Stimulated activated naive B cell treated with anti-CD40 and anti-IgM and Interleukin-4, amounts not matched to agents 10 μg/mL and 1 μg/mL and 100 μg/mL, for 72 hours (primary cell): ENCODE data around the gene PTTG1IP.

Experiments used
- ATAC-seq, 2 donors: fragments of 150-1000 bp; cut with Tn5 transposase; replicated peaks; 2 replicates each; pipeline ENCODE4 v1.10.0; 2021; ENCODE audit warnings: moderate library complexity in 1 of 2
- DNase-seq: peaks from one replicate; pipeline ENCODE4 v3.0.0; 2021
- H3K27ac Mint-ChIP-seq: one replicate; pipeline ENCODE4 v1.8.0; 2022; ENCODE audit warnings: mild to moderate bottlenecking, mixed read lengths
- H3K27me3 Mint-ChIP-seq, 2 donors: one replicate each; pipeline ENCODE4 v1.8.0; 2022; ENCODE audit warnings: mixed read lengths in 2 of 2
- H3K36me3 Mint-ChIP-seq, 2 donors: one replicate each; pipeline ENCODE4 v1.8.0; 2022; ENCODE audit warnings: mixed read lengths in 2 of 2, mild to moderate bottlenecking in 1 of 2
- H3K4me1 Mint-ChIP-seq, 2 donors: one replicate each; pipeline ENCODE4 v1.8.0; 2022; ENCODE audit warnings: mixed read lengths in 2 of 2, mild to moderate bottlenecking in 1 of 2
- H3K4me3 Mint-ChIP-seq, 2 donors: one replicate each; pipeline ENCODE4 v1.8.0; 2022; ENCODE audit warnings: mild to moderate bottlenecking in 2 of 2, mixed read lengths in 2 of 2, moderate library complexity in 1 of 2
- H3K9me3 Mint-ChIP-seq, 2 donors: one replicate each; pipeline ENCODE4 v1.8.0; 2022; ENCODE audit warnings: mixed read lengths in 2 of 2, mild to moderate bottlenecking in 1 of 2

PTTG1IP gene

DNA sequence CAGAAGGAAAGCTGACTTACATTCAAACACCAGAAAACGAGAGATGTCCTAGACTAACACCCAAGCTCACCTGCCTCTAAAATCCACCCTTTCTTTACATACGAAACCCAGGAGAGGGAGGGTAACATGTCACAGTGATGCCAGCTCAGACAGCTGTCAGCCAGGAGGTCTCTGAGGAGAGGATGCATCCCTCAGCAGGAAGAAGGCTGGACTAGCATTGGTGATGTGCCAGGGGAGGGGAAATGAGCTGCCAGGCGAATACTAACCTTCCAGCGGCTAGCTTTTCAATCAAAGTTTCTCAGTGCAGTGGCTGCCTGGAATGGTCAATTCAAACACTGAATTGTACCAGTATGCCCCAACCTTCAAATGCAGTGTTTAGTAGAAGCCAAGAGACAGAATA is 68.3 kb downstream of the PTTG1IP start:
- ATAC-seq (no peak), DNase-seq (no peak)
- Mint-ChIP-seq H3K4me3 (no peak overlapping the region), H3K9me3 (no peaks in the 10 kb centered on the region), H3K27ac (no peak overlapping the region), H3K4me1 (peaks cover 17 to 25% of the 10 kb centered on the region in 2 donors), H3K27me3 (no peaks in the 10 kb centered on the region), H3K36me3 (peaks cover 37 to 65% of the 10 kb centered on the region in 2 donors)

GRCh38 chr21:44804762-44805161 is 68.7 kb downstream of the PTTG1IP start:
- peak overlapping the region; percentile 28 for H3K27ac Mint-ChIP-seq
- ATAC-seq, result no peak
- no peak for DNase-seq
- no peak overlapping the region for H3K4me3 Mint-ChIP-seq
- no peaks in the 10 kb centered on the region for H3K9me3 Mint-ChIP-seq
- no peaks in the 10 kb centered on the region for H3K27me3 Mint-ChIP-seq
- H3K4me1 Mint-ChIP-seq, result peaks cover 18 to 29% of the 10 kb centered on the region in 2 donors
- H3K36me3 Mint-ChIP-seq, result peaks cover 37 to 62% of the 10 kb centered on the region in 2 donors

- DNase-seq (no peak), ATAC-seq (no peak)
- no peaks in the 10 kb centered on the region for H3K27me3 Mint-ChIP-seq
- peak overlapping the region; percentile 31 for H3K27ac Mint-ChIP-seq
- peaks cover 25 to 38% of the 10 kb centered on the region in 2 donors for H3K4me1 Mint-ChIP-seq
- peaks cover 35 to 59% of the 10 kb centered on the region in 2 donors for H3K36me3 Mint-ChIP-seq
- H3K9me3 Mint-ChIP-seq, result no peaks in the 10 kb centered on the region
- H3K4me3 Mint-ChIP-seq, result no peak overlapping the region
Measured at GRCh38 chr21:44803651-44804050, 69.8 kb downstream of the PTTG1IP start.

DNA sequence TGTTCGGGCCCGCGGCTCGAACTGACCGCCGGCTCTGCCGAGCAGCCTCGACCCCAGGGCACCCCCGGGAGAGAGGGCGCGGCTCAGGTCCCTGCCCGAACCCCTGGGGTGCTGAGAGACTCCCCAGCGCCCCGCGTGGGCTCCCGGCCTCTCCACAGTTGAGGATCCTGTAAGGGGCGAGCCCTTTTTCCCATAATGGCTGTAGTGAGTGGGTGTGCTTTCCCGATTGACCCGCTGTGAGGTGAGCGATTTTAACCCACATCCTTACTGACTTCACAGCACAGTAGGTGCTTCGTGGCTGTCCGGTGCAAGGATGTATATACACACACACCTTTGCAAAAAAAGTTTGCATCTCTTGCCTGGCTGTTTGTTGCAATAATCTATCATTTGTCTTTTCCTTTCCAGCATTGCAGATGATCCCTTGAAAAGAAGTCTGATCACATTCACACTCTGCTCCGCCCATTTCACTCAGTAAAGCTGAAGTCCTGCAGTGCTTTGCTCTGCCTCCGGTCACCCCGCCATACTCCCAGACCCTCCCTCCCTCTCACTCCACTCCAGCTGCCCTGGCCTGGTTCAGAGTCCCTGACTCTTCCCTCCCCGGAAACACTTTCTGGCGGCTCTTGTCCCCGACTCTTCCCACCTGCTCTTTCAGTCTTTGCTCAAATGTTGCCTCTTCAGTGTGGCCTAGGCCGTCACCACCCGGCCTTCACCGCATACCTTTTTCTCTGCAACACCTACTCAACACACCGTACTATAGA is 70.9 kb downstream of the PTTG1IP start:
- Mint-ChIP-seq H3K9me3 (no peaks in the 10 kb centered on the region), H3K27ac (peak overlapping the region; percentile 89), H3K4me3 (peak overlapping the region; percentile 91 to 94), H3K27me3 (no peaks in the 10 kb centered on the region), H3K4me1 (peaks cover 27 to 42% of the 10 kb centered on the region in 2 donors), H3K36me3 (peaks cover 36 to 62% of the 10 kb centered on the region in 2 donors)
- peak; percentile 8 to 19 for ATAC-seq
- DNase-seq, result no peak

DNA sequence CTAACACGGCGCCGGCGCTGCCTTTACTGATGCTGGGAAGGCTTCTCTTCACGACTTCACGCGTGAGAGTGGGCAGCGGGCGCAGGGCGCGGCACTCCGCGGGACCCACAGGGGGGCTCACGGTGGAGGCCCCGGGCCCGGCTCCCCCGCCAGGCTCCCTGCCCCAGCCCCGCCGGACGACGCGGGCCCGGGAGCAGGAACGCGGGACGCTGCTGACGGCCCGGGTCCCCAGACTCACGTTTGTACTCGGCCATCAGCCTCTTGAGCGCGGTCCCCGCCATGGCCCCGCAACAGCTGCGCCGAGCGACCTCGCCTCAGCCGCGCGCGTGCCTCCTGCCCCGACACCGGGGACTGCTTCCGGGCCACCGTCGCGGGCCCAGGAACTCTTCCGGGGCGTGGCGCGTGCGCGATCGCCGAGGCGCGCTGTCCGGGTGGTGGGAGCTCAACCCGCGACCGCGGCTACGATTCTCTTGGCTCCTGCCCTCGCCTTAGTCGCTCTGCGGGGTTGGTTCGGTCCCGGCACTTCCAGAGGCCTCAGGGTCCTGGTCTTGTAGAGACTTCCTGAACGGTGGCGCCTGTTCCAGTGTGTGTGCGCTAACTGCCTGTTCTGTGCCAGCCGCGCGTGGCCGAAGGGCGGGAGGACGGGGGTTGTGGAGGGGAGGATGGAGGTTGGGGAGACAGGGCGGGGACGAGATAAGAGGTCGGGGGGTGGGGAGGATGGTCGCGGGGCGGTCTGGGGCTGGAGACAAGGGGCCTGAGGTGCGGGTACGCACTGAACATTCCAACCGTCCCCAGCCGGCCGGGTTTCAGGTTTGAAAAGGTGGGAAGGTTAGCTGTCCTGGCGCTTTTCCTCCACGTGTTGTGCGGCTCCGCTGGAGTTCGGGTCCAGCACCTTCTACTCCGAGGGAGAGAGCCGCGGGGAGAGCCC is 71.8 kb downstream of the PTTG1IP start, which contains the start of gene UBE2G2:
UBE2G2 (minus strand) TSS at position 353 of the 928 bp plus-strand sequence; CDS start at position 281, 72 bp downstream.
- peak within 1 kb of the TSS; percentile 94 for H3K4me3 Mint-ChIP-seq
- H3K4me1 Mint-ChIP-seq, result peaks cover 30 to 46% of the 10 kb centered on the region in 2 donors
- peak within 1 kb of the TSS; percentile 93 for H3K27ac Mint-ChIP-seq
- no peaks in the 10 kb centered on the region for H3K27me3 Mint-ChIP-seq
- ATAC-seq (peak; percentile 97 to 98), DNase-seq (peak; percentile 87)
- peaks cover 32 to 58% of the 10 kb centered on the region in 2 donors for H3K36me3 Mint-ChIP-seq
- H3K9me3 Mint-ChIP-seq, result no peaks in the 10 kb centered on the region

DNA sequence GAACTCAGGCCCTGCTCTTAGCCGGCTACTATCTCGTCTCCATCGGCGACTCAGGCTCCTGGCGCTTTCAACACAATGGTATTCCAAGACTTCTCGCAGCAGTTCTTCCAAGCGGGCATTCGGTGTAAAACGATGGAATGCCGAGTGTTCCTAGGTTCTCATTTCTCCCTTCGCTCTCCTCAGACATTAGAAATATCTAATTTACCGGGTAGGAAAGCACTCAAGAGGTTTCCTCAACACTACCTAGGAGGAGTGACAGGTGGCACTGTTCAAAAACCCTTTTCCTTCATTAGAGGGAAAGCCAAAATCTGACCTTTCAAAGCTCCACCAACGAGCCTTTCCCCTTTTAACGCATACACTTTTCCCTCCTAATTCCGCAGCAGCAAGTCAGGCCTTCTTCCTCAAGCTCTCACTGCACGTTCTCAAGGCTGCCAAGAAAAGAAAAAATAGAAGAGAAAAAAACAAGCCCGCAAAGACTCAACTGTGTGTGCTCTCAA is 72.5 kb downstream of the PTTG1IP start:
- H3K27me3 Mint-ChIP-seq, result no peaks in the 10 kb centered on the region
- H3K36me3 Mint-ChIP-seq, result peaks cover 28 to 62% of the 10 kb centered on the region in 2 donors
- peaks cover 32 to 53% of the 10 kb centered on the region in 2 donors for H3K4me1 Mint-ChIP-seq
- H3K27ac Mint-ChIP-seq, result peak overlapping the region; percentile 88
- peak overlapping the region; percentile 94 for H3K4me3 Mint-ChIP-seq
- no peak for DNase-seq
- ATAC-seq, result peak; percentile 59 to 63
- no peaks in the 10 kb centered on the region for H3K9me3 Mint-ChIP-seq

DNA sequence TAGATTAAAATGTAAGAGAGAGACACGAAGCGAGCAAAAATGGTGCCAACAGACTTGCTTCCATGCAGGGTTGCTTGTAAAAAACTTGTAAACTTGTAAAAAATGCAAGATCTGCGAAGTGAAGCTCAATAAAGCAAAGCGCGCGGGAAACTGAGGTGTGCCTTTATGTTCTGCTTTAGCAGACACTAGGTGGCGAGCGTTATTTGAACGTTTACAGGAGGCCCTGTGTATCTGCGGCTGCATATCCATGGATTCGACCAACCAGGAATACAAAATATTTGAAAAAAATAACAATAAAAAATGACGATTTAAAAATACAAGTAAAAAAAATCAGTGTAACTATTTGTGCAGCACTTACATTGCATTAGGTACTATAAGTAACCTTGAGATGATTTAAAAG is 73.4 kb downstream of the PTTG1IP start:
- H3K9me3 Mint-ChIP-seq, result no peaks in the 10 kb centered on the region
- DNase-seq (no peak), ATAC-seq (no peak)
- peaks cover 34 to 62% of the 10 kb centered on the region in 2 donors for H3K4me1 Mint-ChIP-seq
- H3K27me3 Mint-ChIP-seq, result no peaks in the 10 kb centered on the region
- no peak overlapping the region for H3K27ac Mint-ChIP-seq
- H3K4me3 Mint-ChIP-seq, result peak overlapping the region; percentile 94
- peaks cover 21 to 53% of the 10 kb centered on the region in 2 donors for H3K36me3 Mint-ChIP-seq

GRCh38 chr21:44799646-44800045 is 73.8 kb downstream of the PTTG1IP start:
- H3K9me3 Mint-ChIP-seq, result no peaks in the 10 kb centered on the region
- peak overlapping the region; percentile 46 to 47 for H3K4me3 Mint-ChIP-seq
- DNase-seq (no peak), ATAC-seq (no peak)
- no peaks in the 10 kb centered on the region for H3K27me3 Mint-ChIP-seq
- H3K4me1 Mint-ChIP-seq, result peaks cover 34 to 62% of the 10 kb centered on the region in 2 donors
- H3K27ac Mint-ChIP-seq, result no peak overlapping the region
- H3K36me3 Mint-ChIP-seq, result peaks cover 17 to 48% of the 10 kb centered on the region in 2 donors
